HepG2 (cell line): ENCODE results near the gene SETD2. TPM values are rescaled to one million over a fixed set of nuclear protein-coding genes. Genes with fewer than 3 reads are reported as not detected.

ENCODE experiments used
- HNF1B ChIP-seq: sonication (generic); formaldehyde crosslinking; IDR thresholded peaks from 2 replicates; pipeline ENCODE4 v1.5.1; 2020; ENCODE audit warnings: mild to moderate bottlenecking, moderate library complexity, missing genetic modification reagents
- RBFOX2 ChIP-seq: fragments of 200-400 bp; formaldehyde crosslinking; IDR thresholded peaks from 2 replicates; pipeline ENCODE4 v1.6.1; 2017; ENCODE audit warnings: low read depth, mild to moderate bottlenecking, low read length
- SNAPC2 ChIP-seq: sonication (generic); formaldehyde crosslinking; IDR thresholded peaks from 2 replicates; pipeline ENCODE4 v1.8.1; 2022; ENCODE audit warnings: mild to moderate bottlenecking, missing genetic modification reagents
- YEATS4 ChIP-seq: sonication (generic); formaldehyde crosslinking; IDR thresholded peaks from 2 replicates; pipeline ENCODE4 v1.4.0; 2020; ENCODE audit warnings: missing genetic modification reagents, borderline replicate concordance
- ZNF263 ChIP-seq: sonication (generic); formaldehyde crosslinking; IDR thresholded peaks from 2 replicates; pipeline ENCODE4 v1.4.0; 2020; ENCODE audit warnings: missing genetic modification reagents
- ZNF550 ChIP-seq: sonication (generic); formaldehyde crosslinking; IDR thresholded peaks from 2 replicates; pipeline ENCODE4 v1.4.0; 2020; ENCODE audit warnings: mild to moderate bottlenecking, missing genetic modification reagents, borderline replicate concordance
- ZNF713 ChIP-seq: sonication (generic); formaldehyde crosslinking; IDR thresholded peaks from 2 replicates; pipeline ENCODE4 v1.4.0; 2020; ENCODE audit warnings: mild to moderate bottlenecking, missing genetic modification reagents
- polyA plus RNA-seq, 8 experiments: library from polyadenylated mRNA; depleted of rRNA in 3 of 8; stranded (reverse) in 7 of 8; unstranded in 1 of 8; fragments of >200 nt; fragmentation: Illumina TruSeq in 4 of 8; extraction: Trizol in 4 of 8; gene quantifications; 2 replicates each; pipeline versions ENCODE4 v1.2.1 to v1.2.3, GENCODE V29; 2011 to 2016; ENCODE audit warnings: low read depth in 4 of 8, missing spikeins in 1 of 8, mixed read lengths in 1 of 8; ENCODE audit not compliant: insufficient read depth in 1 of 8
- total RNA-seq, 5 experiments: library from RNA; depleted of rRNA; stranded (reverse); fragments of >200 nt; fragmentation: Illumina TruSeq; extraction: Trizol; gene quantifications; 2 replicates each; pipeline ENCODE4 v1.2.3, GENCODE V29; 2016; ENCODE audit warnings: low read depth in 1 of 5
- TF ChIP-seq, protein P1 (sequence below): sonication (generic); formaldehyde crosslinking; IDR thresholded peaks from 2 replicates; pipeline ENCODE4 v1.4.0; 2020; ENCODE audit warnings: missing genetic modification reagents
- TF ChIP-seq, protein P2 (sequence below): sonication (generic); formaldehyde crosslinking; IDR thresholded peaks from 2 replicates; pipeline ENCODE4 v1.4.0; 2020; ENCODE audit warnings: low read depth, mild to moderate bottlenecking, missing genetic modification reagents
- TF ChIP-seq, protein P3 (sequence below): sonication (generic); formaldehyde crosslinking; IDR thresholded peaks from 2 replicates; pipeline ENCODE4 v1.5.0; 2020; ENCODE audit warnings: mild to moderate bottlenecking, missing genetic modification reagents
- TF ChIP-seq, protein P4 (sequence below): sonication (generic); formaldehyde crosslinking; IDR thresholded peaks from 2 replicates; pipeline ENCODE4 v1.4.0; 2020; ENCODE audit warnings: mild to moderate bottlenecking, missing genetic modification reagents

Gene SETD2
- total and polyA plus RNA-seq, 2 of the 13 experiments (the other 11 are each of a cell fraction or from before 2014, with no cell fraction given), result 14.2 to 24.2 TPM

DNA sequence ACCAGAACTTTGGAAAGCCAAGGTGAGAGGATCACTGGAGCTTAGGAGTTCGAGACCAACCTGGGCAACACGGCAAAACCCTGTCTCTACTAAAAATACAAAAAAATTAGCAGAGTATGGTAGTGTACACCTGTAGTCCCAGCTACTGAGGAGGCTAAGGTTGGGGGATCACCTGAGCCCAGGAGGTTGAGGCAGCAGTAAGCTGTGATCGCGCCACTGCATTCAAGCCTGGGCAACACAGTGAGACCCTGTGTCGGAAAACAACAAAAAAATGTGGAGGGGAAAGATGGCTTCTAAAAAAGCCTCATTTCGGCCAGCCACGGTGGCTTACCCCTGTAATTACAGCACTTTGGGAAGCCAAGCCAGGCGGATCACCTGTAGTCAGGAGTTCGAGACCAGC is 54.5 kb downstream of the SETD2 start (continued):
- TF ChIP-seq, protein P1, sequence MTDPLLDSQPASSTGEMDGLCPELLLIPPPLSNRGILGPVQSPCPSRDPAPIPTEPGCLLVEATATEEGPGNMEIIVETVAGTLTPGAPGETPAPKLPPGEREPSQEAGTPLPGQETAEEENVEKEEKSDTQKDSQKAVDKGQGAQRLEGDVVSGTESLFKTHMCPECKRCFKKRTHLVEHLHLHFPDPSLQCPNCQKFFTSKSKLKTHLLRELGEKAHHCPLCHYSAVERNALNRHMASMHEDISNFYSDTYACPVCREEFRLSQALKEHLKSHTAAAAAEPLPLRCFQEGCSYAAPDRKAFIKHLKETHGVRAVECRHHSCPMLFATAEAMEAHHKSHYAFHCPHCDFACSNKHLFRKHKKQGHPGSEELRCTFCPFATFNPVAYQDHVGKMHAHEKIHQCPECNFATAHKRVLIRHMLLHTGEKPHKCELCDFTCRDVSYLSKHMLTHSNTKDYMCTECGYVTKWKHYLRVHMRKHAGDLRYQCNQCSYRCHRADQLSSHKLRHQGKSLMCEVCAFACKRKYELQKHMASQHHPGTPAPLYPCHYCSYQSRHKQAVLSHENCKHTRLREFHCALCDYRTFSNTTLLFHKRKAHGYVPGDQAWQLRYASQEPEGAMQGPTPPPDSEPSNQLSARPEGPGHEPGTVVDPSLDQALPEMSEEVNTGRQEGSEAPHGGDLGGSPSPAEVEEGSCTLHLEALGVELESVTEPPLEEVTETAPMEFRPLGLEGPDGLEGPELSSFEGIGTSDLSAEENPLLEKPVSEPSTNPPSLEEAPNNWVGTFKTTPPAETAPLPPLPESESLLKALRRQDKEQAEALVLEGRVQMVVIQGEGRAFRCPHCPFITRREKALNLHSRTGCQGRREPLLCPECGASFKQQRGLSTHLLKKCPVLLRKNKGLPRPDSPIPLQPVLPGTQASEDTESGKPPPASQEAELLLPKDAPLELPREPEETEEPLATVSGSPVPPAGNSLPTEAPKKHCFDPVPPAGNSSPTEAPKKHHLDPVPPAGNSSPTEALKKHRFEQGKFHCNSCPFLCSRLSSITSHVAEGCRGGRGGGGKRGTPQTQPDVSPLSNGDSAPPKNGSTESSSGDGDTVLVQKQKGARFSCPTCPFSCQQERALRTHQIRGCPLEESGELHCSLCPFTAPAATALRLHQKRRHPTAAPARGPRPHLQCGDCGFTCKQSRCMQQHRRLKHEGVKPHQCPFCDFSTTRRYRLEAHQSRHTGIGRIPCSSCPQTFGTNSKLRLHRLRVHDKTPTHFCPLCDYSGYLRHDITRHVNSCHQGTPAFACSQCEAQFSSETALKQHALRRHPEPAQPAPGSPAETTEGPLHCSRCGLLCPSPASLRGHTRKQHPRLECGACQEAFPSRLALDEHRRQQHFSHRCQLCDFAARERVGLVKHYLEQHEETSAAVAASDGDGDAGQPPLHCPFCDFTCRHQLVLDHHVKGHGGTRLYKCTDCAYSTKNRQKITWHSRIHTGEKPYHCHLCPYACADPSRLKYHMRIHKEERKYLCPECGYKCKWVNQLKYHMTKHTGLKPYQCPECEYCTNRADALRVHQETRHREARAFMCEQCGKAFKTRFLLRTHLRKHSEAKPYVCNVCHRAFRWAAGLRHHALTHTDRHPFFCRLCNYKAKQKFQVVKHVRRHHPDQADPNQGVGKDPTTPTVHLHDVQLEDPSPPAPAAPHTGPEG (CRISPR knock-in tag), result no peak
- no peak for TF ChIP-seq RBFOX2
- no peak for TF ChIP-seq ZNF263
- TF ChIP-seq ZNF713 (CRISPR knock-in tag), result no peak
- TF ChIP-seq, protein P2, sequence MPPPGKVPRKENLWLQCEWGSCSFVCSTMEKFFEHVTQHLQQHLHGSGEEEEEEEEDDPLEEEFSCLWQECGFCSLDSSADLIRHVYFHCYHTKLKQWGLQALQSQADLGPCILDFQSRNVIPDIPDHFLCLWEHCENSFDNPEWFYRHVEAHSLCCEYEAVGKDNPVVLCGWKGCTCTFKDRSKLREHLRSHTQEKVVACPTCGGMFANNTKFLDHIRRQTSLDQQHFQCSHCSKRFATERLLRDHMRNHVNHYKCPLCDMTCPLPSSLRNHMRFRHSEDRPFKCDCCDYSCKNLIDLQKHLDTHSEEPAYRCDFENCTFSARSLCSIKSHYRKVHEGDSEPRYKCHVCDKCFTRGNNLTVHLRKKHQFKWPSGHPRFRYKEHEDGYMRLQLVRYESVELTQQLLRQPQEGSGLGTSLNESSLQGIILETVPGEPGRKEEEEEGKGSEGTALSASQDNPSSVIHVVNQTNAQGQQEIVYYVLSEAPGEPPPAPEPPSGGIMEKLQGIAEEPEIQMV, result no peak
- TF ChIP-seq, protein P3, sequence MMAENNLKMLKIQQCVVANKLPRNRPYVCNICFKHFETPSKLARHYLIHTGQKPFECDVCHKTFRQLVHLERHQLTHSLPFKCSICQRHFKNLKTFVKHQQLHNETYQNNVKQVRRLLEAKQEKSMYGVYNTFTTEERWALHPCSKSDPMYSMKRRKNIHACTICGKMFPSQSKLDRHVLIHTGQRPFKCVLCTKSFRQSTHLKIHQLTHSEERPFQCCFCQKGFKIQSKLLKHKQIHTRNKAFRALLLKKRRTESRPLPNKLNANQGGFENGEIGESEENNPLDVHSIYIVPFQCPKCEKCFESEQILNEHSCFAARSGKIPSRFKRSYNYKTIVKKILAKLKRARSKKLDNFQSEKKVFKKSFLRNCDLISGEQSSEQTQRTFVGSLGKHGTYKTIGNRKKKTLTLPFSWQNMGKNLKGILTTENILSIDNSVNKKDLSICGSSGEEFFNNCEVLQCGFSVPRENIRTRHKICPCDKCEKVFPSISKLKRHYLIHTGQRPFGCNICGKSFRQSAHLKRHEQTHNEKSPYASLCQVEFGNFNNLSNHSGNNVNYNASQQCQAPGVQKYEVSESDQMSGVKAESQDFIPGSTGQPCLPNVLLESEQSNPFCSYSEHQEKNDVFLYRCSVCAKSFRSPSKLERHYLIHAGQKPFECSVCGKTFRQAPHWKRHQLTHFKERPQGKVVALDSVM, result no peak
- TF ChIP-seq SNAPC2 (CRISPR knock-in tag), result no peak
- TF ChIP-seq ZNF550 (CRISPR knock-in tag), result no peak
- no peak for TF ChIP-seq YEATS4 (CRISPR knock-in tag)
- TF ChIP-seq HNF1B (CRISPR knock-in tag), result no peak
- TF ChIP-seq, protein P4, sequence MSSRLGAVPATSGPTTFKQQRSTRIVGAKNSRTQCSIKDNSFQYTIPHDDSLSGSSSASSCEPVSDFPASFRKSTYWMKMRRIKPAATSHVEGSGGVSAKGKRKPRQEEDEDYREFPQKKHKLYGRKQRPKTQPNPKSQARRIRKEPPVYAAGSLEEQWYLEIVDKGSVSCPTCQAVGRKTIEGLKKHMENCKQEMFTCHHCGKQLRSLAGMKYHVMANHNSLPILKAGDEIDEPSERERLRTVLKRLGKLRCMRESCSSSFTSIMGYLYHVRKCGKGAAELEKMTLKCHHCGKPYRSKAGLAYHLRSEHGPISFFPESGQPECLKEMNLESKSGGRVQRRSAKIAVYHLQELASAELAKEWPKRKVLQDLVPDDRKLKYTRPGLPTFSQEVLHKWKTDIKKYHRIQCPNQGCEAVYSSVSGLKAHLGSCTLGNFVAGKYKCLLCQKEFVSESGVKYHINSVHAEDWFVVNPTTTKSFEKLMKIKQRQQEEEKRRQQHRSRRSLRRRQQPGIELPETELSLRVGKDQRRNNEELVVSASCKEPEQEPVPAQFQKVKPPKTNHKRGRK, result no peak
